Activated CD4-positive, CD25-positive, alpha-beta regulatory T cell treated with anti-CD3 and anti-CD28 coated beads, Interleukin-2, amount 50 U/mL, for 16 hours (primary cell): ENCODE measurements around the gene ARSG.
"Not testable (repeated sequence)": the region's sequence is repeated elsewhere in the genome, so short reads cannot be mapped to it uniquely, and the experiment has no call there.

Experiments used
- DNase-seq: peaks from one replicate; pipeline ENCODE4 v3.0.0-alpha.2; 2020; ENCODE audit warnings: low read depth, low spot score

The ARSG gene

DNA sequence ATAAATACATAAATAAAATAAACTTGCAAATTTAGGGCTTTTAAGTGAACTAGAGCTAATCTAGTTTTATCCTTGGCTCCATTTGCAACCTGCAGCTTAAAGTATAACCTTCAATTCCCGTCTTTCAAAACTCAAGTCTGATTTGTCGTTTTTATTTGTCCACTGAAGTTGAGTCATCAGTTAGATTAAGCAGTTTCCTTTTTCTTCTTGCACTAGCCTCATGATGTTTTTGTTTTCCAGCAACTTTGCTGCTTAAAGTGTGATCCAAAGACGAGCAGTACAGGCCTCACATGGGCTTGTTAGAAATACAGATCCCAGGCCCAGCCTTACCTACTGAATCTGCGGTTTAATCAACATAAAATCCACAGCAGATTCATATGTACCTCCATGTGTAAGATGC lies 13.8 kb downstream of the ARSG start:
- no peak for DNase-seq

DNA sequence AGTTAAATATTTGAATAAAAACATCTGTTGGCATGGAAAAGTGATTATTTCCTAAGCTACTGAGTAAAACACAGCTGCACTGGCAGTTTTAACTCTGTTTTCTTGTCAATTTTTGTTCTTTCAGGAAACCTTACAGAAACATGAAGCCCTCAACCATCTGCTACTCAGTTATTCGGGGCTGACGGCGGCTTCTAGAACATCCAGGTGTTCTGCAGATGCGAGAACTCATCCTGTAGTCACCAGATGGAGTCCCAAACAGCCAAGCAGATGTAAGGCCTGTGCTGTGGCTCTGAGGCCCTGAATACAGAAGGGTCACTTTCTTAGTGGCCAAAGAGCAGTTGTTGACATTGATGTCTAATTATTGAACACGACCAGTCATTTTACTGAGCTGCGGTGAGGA lies 15.5 kb downstream of the ARSG start:
- no peak for DNase-seq

DNA sequence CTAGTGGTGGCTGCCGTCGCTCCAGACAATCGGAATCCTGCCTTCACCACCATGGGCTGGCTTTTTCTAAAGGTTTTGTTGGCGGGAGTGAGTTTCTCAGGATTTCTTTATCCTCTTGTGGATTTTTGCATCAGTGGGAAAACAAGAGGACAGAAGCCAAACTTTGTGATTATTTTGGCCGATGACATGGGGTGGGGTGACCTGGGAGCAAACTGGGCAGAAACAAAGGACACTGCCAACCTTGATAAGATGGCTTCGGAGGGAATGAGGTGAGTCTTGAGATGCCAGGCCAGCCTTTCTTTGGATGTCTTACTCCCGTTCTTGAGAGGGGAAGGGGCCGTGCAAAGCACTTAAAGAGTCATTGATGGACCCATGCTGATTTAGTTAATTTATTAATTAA lies 16.1 kb downstream of the ARSG start:
- DNase-seq, result no peak

DNA sequence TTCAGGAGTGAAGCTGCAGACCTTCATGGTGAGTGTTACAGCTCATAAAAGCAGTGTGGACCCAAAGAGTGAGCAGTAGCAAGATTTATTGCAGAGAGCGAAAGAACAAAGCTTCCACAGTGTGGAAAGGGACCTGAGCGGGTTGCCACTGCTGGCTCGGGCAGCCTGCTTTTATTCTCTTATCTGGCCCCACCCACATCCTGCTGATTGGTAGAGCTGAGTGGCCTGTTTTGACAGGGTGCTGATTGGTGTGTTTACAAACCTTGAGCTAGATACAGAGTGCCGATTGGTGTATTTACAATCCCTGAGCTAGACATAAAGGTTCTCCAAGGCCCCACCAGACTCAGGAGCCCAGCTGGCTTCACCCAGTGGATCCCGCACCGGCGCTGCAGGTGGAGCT lies 17.2 kb downstream of the ARSG start:
- DNase-seq, result not testable (repeated sequence)

DNA sequence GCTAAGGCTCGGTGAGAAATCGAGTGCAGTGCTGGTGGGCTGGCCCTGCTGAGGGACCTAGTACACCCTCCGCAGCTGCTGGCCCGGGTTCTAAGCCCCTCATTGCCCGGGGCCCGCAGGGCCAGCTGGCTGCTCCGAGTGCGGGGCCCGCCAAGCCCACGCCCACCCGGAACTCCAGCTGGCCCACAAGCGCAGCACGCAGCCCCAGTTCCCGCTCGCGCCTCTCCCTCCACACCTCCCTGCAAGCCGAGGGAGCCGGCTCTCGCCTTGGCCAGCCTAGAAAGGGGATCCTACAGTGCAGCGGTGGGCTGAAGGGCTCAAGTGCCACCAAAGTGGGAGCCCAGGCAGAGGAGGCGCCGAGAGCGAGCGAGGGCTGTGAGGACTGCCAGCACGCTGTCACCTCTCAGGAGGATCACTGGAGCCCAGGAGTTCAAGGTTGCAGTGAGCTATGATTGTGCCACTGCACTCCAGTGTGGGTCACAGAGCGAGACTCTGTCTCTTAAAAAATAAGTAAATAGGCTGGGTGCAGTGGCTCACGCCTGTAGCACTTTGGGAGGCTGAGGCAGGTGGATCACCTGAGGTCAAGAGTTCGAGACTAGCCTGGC lies 17.9 kb downstream of the ARSG start:
- not testable (repeated sequence) for DNase-seq

DNA sequence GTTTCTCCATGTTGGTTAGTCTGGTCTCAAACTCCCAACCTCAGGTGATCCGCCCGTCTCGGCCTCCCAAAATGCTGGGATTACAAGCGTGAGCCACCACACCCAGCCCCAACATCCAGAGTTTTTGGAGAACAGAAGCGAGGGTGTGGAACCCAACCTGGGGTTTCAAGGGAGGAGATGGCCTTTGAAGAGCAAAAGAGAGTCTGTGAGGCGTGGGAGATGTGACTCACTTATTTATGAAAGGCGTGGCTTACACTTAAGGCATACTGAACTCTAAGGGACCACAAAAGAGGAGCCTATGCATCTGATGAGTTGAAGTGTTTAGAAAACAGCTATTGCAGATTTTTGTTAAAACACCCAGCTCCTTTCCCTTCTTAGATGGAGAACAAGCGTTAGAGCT lies 18.9 kb downstream of the ARSG start:
- no peak for DNase-seq

DNA sequence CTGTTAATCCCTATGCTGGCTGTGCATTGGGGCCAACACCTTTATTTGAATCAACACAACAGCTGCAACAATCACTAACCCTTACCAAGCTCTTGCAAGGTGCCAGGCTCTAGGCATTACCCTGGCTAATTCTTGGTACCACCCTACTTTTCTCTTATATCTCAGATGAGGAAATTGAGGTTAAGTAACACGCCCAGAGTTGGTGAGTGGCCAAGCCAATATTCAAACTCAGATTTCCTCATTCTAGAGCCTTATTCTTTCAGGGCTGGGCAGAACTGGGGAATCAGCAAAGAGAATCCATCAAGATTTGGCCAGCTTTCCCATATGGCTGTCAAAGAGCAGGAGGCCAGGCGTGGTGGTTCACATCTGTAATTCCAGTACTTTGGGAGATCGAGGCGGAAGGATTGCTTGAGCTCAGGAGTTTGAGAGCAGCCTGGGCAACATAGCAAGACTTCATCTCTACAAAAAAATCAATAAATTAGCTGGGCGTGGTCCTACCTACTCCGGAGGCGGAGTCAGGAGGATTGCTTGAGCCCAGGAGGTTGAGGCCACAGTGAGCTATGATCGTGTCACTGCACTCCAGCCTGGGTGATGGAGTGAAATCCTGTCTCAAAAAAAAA lies 23.7 kb downstream of the ARSG start:
- no peak for DNase-seq

DNA sequence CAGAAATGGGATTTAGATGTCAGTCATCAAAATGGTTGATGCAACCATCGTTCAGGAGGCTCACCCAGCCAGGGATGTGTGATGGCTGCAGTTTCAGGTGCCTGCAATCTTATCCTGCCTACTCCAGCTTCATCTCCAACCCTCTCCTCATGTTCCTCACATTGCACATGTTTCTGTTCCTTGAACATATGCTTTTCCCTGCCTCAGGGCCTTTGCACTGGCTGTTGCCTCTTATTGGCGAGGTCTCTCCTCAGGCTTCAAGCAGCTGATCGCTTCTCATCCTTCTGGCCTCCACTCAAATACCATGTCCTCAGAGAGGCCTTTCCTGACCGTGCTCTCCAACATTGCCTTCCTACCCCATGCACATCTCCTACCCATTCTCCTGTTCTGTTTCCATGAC lies 24.6 kb downstream of the ARSG start:
- no peak for DNase-seq

DNA sequence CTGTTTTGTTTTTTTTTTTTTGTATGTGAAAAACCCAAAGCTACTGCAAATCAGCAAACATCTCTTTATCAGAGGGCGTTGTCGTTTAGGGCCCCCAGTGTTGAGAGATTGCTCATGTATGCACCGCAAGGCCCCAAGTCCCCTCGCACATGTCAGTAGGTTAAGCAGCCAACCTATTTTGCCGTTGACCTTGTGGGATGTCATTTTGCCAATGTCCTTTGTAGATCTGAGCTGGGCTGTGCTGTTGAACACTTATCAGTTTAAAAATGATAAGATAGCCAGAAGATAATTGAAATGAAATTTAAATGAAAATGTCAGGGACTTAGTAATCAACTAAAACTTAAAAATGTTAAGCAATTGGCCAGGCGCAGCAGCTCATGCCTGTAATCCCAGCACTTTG lies 26.2 kb downstream of the ARSG start:
- no peak for DNase-seq

DNA sequence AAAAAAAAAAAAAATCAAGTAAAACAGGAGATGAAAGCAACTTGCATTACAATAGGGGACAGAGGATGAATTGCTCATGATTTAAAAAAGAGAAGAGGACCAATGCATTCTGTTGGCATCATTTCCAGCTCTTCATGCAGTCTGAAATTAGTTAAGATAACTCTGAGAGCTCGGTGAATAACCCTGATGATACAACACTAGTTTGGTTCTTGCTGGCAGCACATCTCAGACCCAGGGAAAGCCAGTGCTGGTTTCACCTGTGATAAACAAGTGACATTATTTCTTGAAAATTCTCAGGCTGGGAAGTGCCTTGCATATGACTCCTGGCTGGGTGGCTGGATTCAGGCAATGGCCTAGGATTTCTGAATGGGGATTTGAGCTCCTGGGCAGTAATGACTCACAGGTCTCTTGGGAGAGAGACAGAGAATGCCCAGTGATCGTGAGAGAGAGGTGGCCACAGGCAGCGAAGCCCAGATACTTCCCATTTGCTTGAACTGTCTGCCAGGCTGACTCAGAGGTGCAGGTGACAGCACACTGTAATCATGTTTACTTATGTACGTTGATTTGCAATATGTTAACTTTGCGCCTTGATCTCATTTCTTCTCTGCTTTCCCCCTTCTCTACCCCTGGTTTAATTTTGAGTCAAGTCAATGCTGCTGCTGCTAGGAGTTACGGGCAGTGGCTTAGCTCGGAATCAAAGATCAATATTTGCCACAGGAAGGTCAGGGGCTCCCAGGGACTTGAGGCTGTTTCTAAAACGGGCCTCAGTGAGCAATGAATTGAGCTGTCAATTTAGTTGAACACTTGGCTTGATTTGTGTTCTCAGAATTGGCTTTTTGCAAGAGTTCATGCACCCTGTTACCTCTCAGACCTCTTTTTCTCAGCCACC lies 27.1 kb downstream of the ARSG start:
- no peak for DNase-seq

DNA sequence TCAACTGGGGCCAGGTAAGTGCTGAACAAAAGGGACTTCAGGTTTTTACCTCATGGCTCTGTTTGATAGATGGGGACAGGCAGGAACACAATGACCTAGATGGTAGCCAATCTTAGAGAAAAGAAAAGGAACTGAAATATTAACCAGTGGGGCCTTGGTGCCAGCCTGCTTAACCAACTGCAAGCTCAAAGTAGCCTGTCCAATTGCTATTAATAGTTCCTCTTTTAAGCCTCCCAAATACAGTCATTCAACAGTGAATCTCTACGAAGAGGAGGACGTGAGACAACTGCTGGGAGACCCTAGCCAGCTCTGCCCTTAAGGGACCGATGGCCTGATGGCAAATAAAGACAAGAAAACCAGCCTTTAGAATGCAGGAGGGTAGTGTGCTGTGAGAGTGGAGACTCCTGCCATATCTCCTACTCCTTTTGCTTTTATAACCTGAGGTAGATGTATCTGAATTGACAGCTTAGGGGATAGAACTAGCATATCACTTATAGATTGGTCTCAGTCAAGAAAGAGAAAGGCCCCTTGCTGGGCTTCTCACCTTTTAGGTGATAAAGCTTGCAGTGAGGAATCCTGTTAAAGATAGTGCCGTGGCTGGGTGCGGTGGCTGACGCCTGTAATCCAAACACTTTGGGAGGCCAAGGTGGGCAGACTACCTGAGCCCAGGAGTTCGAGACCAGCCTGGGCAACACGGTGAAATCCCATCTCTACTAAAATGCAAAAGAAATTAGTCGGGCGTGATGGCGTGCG lies 28.3 kb downstream of the ARSG start:
- DNase-seq, result no peak

DNA sequence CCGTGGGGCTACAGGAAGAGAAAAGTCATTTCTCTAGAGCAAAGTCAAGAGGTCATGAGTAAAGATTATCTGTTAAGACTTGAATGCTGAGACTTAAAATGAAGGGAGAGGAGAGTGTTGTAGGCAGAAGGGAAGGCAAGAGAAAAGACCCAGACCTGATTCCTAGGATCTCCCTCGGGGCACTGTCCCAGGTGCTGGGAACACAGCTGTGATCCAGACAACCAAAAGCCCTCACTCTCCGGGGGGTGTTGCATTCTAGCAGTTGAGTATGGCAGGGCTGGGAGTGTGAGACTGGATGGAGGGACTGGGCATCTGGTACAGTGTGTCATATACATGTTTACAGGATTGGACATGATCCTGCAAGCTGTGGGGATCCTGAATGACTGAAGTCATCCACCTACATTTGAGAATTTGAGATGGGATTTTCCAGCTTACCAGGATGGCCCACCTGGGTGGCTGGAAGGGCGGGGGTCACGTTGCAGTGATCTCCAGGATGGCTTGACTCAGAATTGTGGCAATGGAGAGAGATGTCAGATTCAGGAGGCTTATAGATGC lies 29.1 kb downstream of the ARSG start:
- DNase-seq, result no peak

DNA sequence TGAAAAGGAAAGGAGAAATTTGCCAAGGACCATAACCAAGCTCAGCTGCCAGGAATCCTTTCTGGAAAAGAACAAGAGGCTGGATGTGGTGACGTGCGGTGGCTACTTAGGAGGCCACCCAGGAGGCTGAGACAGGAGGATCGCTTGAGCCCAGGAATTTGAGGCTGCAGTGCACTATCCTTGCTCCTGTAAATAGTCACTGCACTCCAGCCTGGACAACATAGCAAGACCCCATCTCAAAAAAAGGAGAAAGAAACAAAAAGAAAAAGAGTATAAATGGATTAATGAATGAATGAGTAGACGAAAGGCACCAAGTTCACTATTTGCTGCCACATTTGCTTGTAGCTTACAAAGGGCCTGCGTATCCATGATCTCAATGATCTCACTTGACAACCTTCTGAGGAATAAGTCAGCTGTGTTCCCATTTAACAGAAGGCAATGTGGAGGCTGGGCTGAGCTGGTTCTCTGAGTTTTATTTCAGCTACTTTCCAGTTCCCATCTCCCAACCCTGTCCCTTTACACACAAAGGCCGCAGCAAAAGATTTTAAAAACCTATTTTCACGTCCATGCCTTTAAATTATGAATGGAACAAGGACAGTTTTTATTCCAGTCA lies 29.8 kb downstream of the ARSG start:
- no peak for DNase-seq

DNA sequence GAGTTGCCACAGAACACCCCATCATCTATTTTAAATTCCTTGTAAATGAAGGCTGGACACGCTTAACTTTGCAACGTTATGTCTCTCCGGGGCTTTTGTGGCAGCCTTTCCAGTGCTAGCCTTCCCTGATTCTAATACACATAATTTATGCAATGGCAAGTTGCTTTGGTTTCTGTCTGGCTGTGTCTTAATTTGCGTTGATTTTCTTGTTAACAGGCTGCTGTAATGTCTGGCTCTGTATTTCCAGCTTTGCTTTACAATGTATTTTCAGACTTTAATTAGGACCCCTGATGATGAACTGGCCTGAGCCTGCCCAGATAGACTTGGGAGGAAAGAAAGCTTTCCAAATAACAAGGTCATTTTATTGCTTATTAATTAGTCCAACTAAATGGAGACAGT lies 30.3 kb downstream of the ARSG start:
- no peak for DNase-seq

DNA sequence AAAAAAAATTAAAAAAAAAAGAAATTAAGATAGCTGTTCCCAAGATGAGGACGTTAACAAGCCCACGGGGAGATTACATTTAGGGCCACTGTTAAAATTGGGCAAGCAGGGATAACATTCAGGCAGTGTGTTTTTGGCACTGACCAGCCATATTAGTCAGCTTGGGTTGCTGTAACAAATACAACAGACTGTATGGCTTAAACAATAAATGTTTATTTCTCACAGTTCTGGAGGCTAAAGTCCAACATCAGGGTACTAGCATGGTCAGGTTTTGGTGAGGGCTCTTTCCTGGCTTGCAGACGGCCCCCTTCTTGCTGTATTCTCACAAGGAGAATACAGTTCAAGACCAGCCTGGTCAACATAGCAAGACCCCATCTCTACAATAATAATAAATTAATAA lies 31.3 kb downstream of the ARSG start:
- no peak for DNase-seq

DNA sequence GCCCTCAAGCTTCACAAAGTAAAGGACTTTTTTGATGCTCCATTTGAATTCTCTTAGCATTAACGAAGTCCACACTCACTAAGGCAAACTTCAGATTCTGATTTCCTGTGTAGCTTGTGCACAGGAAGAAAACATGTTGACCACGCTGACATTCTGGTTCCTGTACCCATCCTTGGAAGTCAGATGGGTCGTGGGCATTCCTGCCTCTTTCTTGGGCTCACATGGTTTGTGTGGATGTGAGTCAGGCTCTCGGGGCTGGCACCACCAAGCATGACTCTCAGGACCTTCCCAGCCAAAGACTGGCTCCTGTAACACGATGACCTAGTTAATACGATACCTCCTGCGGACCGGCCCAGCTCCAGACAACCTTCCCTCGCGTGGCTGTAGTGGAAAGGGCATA lies 32.8 kb downstream of the ARSG start:
- no peak for DNase-seq

DNA sequence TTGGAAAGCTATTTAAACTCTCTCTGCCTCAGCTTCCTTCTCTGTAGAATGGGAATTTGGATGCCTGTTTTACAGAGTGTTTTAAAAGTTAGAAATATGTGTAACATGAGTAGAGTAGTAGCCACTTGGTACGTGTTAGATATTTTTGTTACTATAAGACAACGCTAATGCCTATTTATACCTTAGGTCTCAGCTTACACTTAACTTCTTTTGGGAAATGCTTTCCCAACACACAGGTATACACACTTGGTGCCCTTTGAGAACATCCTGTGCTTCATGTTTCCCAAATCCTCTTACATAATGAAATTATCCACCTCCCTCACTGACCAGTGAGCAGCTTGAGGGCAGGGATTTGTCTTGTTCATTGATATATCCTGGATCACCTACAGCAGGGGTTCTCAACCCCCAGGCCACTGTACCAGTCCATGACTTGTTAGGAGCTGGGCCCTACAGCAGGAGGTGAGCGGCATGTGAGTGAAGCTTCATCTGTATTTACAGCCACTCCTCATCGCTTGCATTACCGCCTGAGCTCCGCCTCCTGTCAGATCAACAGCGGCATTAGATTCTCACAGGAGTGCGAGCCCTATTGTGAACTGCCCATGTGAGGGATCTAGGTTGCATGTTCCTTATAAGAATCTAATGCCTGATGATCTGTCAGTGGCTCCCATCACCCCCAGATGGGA lies 33.5 kb downstream of the ARSG start:
- DNase-seq, result no peak

DNA sequence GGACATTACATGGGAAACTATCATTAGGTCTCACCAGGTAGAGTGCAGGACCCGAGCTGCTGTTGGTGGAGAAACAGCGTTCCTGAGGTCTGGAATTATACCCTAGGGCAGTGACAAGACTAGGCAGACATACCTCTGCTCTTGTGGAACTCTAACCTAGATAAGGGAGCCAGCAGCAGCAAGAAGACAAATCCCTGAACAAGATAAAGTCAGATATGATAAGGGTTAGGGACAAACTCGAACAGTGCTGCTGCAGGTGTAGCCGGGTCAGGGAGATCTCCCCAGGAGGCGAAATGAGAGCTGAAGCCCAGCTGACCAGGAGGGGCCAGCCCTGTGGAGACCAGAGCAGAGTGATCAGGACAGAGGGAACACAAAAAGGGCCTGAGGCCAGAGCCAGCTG lies 34.7 kb downstream of the ARSG start:
- no peak for DNase-seq

DNA sequence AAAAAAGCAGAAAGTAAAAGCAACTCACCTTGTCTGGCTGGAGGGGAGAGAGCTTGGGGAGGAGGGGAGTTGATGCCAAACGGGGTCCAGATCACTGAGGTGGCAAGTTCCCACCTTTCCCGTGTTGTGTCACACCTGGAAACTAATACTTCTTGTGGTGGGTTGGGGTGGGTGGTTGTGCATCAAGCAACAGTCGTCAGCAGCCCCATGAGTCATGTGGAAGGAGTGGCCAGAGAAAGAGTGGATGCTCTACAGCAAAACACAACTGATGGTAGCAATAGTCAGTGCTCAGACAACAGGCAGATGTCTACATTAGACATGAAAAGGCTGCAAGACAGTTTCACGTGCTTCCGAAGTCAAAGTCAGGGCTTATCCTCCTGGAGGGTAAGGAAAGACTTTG lies 35.4 kb downstream of the ARSG start:
- no peak for DNase-seq

DNA sequence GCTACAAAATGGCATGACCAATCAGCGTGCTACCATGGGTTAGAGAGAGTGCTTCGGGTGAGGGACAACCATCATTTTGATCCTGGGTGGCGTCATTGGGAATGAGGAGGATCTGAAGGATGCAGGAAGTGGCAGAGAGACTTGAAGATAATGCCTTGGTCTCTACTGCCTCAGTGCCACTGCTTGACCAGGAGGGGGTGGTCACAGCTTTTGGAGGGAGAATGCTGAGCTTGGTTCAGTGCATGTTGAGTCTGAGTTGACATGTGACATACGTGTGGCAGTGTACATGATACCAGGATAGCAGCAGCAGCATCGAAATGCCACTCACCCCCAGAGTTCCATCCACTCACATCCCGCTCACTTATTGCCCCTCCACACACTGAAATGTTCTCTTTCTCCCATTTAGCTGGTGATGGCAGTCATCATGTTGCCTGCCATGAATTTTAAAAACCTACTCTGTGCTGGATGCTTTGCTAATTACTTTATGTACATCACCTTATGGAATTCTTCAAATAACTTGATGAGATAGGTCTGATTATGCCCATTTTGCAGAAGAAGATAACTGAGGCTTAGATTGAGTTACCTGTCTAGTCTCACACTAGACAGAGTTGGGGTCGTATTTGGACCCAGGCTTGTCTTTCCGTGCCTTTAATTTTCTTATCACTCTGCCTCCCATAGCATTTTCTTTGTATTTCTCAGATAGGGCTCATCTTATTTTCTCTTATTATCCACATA lies 36.7 kb downstream of the ARSG start:
- DNase-seq, result no peak
